HEK293T (cell line): ENCODE measurements around the gene HACD1.

Experiments
- FOXA1 ChIP-seq: fragments of 450-650 bp; IDR thresholded peaks from 2 replicates; pipeline ENCODE4 v1.6.1; 2016; ENCODE audit warnings: mild to moderate bottlenecking
- HDGF ChIP-seq: fragments of 450-650 bp; IDR thresholded peaks from 2 replicates; pipeline ENCODE4 v1.6.1; 2017; ENCODE audit warnings: antibody characterized with exemption, borderline replicate concordance
- NFRKB ChIP-seq: fragments of 450-650 bp; IDR thresholded peaks from 2 replicates; pipeline ENCODE4 v1.6.1; 2016; ENCODE audit warnings: mild to moderate bottlenecking, moderate library complexity
- TARDBP ChIP-seq: fragments of 450-650 bp; IDR thresholded peaks from 2 replicates; pipeline ENCODE4 v1.6.1; 2016

- no peak for TF ChIP-seq FOXA1
- no peak for TF ChIP-seq HDGF
- TF ChIP-seq NFRKB, result no peak
- no peak for TF ChIP-seq TARDBP
Observed at GRCh38 chr10:17590969-17591645, 26.1 kb downstream of the HACD1 start.
